HG02588 (cell line): ENCODE results near the gene FSTL4.

Experiments
- ATAC-seq: cut with Tn5 transposase; IDR thresholded peaks from one replicate; pipeline ENCODE4 v1.9.1; 2021; ENCODE audit warnings: mild to moderate bottlenecking, moderate library complexity; ENCODE audit not compliant: unreplicated experiment

FSTL4 gene

GRCh38 chr5:133155326-133155969, 456.9 kb downstream of the FSTL4 start:
- no peak for ATAC-seq

DNA sequence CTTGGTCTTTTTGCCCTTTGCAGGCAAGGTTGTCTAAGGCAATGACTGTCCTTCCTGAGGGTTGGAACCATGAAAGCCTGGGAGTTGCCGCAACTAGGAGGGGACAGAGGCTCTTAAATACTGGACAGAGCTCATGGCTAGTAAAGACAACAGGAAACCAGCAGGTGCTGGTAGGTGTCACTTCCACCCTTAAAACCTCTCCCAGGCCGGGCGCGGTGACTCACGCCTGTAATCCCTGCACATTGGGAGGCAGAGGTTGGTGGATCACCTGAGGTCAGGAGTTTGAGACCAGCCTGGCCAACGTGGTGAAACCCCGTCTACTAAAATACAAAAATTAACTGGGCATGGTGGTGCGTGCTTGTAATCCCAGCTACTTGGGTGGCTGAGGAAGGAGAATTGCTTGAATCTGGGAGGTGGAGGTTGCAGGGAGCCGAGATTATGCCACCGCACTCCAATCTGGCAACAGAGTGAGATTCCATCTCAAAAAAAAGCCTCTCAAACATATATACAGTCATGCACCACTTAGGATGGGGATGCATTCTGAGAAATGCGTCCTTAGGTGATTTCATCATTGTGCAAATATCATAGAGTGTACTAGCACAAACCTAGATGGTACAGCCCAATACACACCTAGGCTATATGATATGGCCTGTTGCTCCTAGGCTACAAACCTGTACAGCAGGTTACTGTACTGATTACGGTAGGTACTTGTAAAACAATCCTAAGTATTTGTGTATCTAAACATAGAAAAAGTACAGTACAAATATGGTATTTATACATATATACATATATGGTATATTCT, 457.9 kb downstream of the FSTL4 start:
- ATAC-seq = no peak

DNA sequence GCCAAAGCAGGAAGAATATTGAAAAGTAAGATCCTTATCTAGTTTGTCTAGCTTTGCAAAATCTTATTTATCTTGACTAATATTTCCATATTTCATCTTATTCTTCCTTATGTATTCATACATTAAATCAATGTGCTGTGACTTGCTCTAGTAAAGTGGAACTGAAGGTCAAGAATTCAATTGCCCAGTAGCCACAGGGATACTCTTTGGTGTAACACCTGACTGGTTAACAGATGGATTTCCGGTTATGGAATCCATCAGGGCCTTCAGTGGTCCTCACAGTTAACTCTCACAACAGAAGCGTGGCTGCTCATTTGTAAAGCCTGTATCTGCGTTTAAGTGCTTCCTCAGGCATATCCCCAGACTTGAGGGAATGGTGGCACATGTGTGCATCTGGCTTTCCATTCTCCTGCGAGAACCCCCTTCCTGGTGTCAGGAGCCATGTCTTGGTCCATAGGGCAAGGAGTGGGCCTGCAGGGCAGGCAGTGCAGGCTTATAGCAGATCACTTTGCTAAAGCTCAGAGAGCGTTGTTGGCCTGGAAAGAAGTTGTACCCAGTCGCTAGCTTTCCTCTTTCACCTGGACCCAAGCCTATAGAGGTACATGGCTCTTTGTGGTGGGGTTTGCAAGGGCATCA, 461.3 kb downstream of the FSTL4 start:
- no peak for ATAC-seq

GRCh38 chr5:133149345-133149744, 463.0 kb downstream of the FSTL4 start:
- no peak for ATAC-seq

DNA sequence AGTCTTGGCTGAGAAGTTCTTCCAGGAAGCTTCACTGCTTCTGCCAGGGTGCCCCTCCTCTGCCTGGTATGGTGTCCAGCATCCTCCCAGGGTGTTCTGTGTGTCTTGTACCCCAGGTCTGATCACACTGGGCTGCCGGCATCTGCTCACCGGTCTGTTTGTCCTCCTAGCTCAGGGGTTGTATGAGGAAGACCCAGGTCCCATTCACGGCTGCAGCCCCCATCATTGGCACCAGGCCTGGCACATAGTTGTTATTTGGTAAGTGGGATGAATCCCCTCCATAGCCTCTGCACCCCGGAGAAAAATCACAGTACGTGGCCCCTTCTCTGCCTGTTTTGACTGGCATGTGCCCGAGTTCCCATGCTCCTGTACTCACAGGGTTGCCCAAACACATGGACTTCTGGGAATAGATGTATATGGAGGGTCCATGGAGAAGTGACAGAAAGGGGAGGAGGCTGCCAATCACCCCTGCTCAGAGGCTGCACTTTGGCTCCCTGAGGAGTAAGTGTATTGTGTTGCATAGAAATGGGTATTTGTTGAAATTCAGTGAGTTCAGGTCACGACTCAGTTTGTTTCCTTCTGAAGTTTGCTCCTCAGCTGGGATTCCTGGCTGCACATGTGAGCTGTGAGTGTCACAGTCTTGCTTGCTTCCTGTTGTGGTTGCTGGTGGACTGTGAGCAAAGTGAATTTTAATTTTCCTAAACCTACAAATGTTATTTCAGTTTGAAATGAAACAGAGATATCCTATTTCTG, 464.4 kb downstream of the FSTL4 start:
- no peak for ATAC-seq

GRCh38 chr5:133147411-133147810, 464.9 kb downstream of the FSTL4 start:
- no peak for ATAC-seq
